ENCODE data around the gene RXRA.

DNA sequence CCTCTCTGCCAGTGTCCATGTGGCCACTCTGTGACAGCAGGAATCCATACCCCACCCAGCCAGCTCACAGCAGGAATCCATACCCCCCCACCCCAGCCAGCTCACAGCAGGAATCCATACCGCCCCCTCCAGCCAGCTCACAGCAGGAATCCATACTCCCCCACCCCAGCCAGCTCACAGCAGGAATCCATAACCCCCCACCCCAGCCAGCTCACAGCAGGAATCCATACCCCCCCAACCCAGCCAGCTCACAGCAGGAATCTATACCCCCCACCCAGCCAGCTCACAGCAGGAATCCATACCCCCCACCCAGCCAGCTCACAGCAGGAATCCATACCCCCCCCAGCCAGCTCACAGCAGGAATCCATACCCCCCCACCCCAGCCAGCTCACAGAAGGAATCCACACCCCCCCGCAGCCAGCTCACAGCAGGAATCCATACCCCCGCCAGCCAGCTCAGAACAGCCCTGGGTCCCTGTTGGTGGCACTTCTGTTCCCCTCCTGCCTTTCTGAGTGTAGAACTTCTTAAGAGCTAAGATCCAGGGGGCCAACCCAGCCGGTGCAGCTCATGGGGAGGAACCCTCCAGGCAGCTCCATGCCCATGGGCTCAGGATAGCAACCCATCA is 8.4 kb upstream of the RXRA start:
- no peak for TF ChIP-seq CTCF (IDR thresholded peaks at IDR 0.05)
- TF ChIP-seq POLR2A (IDR thresholded peaks at IDR 0.05): no peak
